HG02852 (cell line): Measurements from ENCODE around the gene SETD3.

Experiments
- ATAC-seq: cut with Tn5 transposase; IDR thresholded peaks from one replicate; pipeline ENCODE4 v1.9.1; 2021; ENCODE audit warnings: mild to moderate bottlenecking, moderate library complexity; ENCODE audit not compliant: unreplicated experiment

SETD3 gene

DNA sequence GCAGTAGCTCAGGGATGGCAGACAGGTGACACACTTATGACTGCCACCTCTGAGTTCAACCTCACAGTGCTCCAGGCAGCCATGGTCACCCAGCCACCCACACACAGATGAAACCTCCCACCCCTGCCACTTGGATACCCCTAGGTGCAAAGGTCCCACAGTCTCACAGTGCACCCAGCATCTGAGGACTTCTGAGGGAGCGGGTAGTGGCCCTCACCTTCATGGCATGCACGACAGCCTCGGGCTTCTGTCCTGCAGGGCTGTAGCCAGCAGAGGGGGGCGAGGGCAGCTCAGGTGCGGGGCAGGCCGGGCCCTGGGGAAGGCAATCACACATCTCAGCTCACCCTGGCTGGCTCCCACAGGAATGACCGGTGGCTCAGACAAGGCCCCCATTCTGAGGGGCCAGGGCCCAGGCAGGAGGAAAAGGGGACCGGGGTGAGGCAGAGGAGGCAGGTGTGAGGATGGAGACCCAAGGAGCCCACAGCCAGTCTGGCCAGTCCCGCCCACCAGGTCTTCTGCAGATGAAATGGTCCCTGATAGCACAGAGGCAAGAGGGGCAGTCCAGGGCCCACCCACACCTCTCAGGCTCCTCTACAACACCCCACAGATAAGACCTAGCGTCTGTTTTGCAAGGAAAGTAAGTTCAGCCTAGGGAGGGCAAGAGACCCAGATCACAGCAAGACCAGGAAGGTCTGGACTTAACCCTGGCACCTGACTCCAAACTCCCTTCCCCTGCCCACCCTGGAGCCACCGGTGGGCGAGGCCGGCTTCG is 36.4 kb upstream of the SETD3 start:
- no peak for ATAC-seq

DNA sequence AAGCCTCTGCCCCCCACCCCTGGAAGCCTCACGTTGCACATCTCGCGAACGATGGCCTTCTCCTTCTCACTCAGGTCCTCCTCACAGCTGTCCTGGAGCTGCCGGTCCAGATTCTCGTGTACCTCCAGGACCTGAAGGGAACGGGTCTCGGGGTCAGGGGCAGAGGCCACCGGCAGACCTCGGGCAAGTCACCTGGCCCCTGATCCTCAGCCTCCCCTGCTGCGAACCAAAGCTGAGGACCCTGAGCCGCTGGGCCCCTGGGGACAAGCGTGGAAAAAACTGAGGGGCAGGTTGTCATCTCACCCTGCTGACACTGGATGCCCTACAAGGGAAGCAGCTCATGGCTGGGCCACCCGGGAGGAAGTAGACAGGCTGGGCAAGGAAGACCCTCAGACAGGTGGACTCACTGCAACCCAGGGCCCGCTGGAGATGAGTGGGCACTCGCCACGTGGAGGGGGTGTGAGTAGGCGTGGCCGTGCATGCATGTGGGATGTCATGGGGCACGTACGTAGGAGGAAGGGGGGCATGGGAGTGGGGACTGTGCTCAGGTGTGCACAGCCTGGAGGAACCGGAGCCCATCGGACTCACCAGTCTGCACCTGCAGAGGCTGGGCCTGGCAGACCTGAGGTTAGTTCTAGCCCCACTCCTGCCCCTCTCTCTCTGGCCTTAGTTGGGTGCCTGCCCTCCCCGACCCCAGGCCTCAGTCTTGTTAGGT is 35.7 kb upstream of the SETD3 start:
- no peak for ATAC-seq

DNA sequence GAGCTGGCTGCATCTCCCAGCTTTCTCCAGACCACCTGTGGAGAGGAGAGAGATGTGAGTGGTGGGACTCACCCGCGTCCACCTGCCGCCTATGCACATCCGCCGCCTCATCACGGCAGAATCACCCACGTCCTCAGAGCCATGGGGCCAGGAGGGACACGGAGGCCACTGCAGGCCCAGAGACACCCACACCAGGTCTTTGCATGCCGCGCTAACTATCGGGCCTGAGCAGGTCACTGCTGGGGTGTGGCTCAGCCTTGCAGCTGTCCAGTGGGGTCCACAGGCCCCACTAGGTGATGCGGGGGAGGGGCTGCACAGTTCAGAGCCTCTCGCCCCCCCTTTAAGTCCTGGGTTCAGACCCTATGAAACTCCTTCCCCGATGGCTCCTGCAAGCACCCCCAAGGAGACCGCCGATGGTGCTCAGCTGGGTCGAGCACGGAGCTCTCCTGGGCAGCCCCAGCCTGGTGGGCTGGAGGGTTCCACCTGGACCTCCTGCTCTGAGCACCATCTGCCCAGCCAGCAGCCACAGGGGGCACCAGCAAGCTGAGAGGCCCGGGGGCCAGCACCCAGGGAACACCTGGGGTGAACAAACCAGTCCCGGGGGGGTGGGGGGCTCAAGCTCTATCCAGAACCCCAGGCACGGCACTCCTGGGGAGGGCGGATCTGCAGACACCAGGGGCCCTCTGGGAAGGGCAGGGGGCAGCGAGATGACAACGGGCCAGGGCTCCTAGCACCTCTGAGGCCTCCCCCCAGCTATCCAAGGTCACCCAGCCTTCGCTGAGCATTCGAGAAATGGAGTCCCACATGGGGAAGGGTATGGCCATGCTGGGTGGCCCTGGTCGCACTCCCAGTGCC is 34.9 kb upstream of the SETD3 start:
- no peak for ATAC-seq

DNA sequence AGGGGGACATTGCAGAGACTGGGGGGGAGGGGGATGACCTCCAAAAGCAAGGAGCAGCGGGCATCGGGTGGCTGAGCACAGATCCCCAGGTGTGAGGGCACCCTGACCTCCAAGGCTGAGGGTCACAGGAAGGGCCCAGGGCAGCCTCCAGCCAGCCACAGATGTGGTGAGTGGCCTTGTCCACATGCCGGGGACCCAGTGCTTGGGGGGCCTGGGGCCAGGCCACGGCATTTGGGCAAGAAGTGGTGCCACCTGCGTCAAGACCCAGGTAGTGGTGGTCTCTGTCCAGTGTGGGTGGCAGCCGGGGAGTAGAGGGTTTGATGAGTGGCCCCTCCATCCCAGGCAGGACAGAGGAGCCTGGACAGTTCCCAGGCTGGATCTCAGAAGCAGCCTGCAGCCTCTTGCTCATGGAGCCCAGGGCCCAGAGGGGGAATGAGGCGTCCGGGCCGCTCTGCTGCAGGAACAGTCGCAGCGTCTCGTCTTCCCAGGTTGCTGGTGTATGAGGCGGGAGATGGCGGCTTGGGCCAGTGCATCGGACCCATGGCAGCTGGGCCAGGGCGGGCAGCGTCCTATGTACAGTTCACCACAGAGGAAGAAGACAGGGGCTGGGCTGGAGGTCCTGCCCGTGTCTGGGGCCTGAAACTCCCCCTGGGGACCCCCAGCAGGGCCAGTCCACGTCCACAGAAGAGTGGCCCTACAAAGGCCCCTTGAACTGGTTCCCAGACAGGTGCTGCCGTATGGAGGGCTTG is 34.1 kb upstream of the SETD3 start:
- ATAC-seq, result no peak

- no peak for ATAC-seq
These were observed 33.4 kb upstream of the SETD3 start for GRCh38 chr14:99513946-99514551.

DNA sequence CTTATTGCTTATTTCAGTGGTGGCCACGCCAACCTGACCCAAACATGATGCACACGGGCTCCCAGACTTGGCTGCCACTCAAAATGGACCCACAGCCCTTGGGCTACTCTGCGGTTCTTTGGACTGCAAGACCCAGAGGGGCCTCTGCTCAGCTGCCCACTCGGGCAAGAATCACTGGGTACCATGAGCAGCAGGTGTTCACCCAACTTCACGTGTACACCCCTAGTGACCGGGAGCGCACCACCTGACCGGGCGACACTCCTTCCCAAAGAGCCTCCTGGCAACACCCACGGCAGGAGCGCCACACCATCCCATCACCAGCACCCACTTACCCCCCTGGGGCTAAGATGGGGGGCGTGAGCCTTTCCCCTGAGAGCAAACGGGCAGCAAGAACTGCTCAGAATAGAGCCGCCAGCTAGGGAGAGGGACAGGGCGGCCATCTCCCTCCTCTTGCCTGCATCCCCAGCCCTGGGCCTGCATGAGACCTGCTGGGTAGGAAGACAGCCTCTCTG is 32.6 kb upstream of the SETD3 start:
- no peak for ATAC-seq

GRCh38 chr14:99512571-99513182 is 32.0 kb upstream of the SETD3 start:
- ATAC-seq, result no peak

DNA sequence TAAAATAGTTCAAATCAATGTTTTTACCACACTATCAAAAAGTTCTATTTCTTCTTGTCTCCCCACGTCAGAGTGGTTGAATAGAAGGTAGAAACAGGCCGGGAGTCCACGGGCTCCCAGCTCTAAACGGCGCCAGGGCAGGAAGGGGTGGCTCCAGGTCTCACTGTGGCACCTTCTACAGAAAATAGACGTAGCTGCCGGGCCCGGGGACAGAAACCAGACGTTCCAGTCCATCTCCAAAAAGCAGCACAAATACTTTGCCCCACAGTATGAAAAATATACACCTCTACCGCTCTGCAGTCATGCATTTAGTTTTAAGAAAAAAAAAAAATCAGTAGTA is 31.4 kb upstream of the SETD3 start:
- no peak for ATAC-seq

GRCh38 chr14:99511421-99512109 is 30.9 kb upstream of the SETD3 start:
- no peak for ATAC-seq

DNA sequence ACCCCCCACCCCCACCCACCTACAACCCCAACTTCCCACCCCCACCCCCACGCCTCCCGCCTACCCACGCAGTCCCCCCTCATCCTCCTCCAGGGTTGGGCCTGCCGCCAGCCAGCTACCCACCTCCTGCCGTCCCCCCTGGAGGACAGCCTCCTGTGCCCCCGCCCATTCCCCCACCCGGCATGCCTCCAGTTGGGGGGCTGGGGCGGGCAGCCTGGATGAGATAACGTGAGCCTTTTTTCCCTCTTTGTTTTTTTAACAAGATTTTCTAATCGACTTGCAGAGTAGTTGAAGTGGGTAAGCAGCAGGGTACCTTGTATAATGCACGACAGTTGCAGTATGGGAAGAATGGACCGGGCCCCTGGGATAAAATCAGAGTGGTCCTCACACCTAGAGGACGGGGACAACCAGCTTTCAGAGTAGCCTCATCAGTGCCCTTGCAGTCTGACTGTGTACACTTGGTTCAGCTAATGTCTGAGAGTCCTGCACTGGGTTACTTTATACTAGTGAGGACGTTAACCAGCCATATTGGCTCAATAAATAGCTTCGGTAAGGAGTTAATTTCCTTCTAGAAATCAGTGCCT is 30.0 kb upstream of the SETD3 start:
- ATAC-seq, result no peak

- ATAC-seq, result no peak
These were observed 29.4 kb upstream of the SETD3 start for GRCh38 chr14:99509871-99510555.

DNA sequence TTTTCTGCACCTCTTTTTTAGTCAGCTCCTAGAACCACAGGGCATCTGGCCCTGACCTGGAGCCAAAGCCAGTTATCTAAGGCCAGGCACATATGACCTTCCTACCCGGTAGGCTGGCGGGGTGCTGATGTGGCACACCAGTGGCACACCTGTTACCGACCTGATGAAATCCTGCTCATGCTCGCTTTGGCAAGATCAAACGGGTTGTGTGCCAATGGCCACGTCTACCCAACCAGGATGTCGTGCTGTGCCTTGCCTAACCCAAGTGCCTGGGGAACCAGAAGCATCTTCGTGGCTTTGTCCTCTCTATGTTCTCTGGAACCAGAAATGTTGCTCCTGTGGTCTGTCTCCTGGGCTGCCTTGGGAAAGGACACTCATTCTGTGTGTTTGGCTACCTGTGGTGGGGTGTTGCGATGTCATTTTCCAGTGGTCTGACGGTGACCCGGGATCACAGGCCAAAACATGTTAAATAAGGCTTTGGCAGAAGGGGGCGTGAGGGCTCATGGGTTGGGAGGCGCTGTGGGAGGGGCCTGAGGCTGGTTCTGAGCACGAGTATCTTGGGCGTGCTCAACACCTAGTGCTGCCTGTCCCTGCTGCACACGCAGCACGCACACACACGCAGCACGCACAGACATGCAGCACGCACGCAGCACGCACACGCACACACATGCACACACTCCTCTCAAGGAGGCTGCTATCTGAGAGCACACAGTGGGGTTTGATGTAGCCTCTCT is 28.4 kb upstream of the SETD3 start:
- ATAC-seq, result no peak

GRCh38 chr14:99507860-99508640 is 27.4 kb upstream of the SETD3 start:
- no peak for ATAC-seq

GRCh38 chr14:99506276-99506675 is 25.6 kb upstream of the SETD3 start:
- no peak for ATAC-seq

GRCh38 chr14:99505089-99505488 is 24.4 kb upstream of the SETD3 start:
- no peak for ATAC-seq

- ATAC-seq, result no peak
These were observed 23.3 kb upstream of the SETD3 start for GRCh38 chr14:99503848-99504453.
